NB4 (cell line): ENCODE measurements around the gene CDKN2B-AS1.

ENCODE experiments used
- DNase-seq: peaks from one replicate; pipeline ENCODE4 v3.0.0; 2010; ENCODE audit warnings: low read depth
- H3K4me3 ChIP-seq: one replicate; pipeline ENCODE4 v1.5.1; 2011; ENCODE audit warnings: mild to moderate bottlenecking, low read depth, low read length, moderate library complexity
- MAX ChIP-seq: IDR thresholded peaks from 2 replicates; pipeline ENCODE4 v1.6.1; 2011; ENCODE audit warnings: low read depth, low read length
- MYC ChIP-seq: IDR thresholded peaks from 2 replicates; pipeline ENCODE4 v1.6.1; 2011; ENCODE audit warnings: low read depth, low read length
- POLR2A ChIP-seq: IDR thresholded peaks from 2 replicates; pipeline ENCODE4 v1.6.1; 2011; ENCODE audit warnings: mild to moderate bottlenecking; ENCODE audit not compliant: insufficient read length; ENCODE audit errors: extremely low read depth
- TF ChIP-seq, protein P1 (sequence below): IDR thresholded peaks from one replicate; pipeline ENCODE4 v1.5.1; 2012; ENCODE audit warnings: low read depth, low read length

The CDKN2B-AS1 gene

DNA sequence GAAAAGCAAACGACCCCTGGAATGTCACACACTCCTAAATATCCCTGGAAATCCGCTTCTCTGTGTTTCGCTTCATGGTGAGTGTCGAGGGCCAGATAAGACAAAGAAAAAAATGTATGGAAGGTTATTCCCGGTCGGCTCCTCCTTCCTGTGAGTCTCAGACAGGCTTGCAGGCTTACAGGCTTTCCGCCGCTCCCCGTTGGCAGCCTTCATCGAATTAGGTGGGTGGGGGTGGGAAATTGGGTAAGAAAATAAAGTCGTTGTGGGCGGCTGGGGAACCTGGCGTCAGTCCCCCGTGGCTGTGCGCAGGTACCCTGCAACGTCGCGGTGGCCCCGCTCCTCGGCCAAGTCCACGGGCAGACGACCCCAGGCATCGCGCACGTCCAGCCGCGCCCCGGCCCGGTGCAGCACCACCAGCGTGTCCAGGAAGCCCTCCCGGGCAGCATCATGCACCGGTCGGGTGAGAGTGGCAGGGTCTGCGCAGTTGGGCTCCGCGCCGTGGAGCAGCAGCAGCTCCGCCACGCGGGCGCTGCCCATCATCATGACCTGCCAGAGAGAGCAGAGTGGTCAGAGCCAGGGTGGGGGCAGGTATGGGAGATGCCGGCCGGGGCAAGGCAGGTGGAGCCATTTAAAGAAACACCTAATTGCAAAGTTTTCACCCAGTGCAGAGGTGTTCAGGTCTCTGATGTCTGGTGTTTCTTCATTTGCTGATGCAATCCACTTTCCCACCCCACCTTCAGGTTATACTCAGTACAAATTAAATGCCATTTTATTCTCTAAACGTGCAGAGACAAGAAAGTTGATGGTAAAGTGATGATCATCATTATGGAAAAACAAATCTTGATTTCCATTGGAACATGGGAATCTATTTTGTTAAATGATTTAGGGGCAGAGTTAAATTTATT, 11.4 kb downstream of the CDKN2B-AS1 start:
- TF ChIP-seq MAX (no peak), POLR2A (no peak), MYC (no peak)
- TF ChIP-seq, protein P1, sequence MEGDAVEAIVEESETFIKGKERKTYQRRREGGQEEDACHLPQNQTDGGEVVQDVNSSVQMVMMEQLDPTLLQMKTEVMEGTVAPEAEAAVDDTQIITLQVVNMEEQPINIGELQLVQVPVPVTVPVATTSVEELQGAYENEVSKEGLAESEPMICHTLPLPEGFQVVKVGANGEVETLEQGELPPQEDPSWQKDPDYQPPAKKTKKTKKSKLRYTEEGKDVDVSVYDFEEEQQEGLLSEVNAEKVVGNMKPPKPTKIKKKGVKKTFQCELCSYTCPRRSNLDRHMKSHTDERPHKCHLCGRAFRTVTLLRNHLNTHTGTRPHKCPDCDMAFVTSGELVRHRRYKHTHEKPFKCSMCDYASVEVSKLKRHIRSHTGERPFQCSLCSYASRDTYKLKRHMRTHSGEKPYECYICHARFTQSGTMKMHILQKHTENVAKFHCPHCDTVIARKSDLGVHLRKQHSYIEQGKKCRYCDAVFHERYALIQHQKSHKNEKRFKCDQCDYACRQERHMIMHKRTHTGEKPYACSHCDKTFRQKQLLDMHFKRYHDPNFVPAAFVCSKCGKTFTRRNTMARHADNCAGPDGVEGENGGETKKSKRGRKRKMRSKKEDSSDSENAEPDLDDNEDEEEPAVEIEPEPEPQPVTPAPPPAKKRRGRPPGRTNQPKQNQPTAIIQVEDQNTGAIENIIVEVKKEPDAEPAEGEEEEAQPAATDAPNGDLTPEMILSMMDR: no peak
- H3K4me3 ChIP-seq: no peak overlapping the region
- DNase-seq: no peak

GRCh38 chr9:22008384-22008716, 13.8 kb downstream of the CDKN2B-AS1 start:
- H3K4me3 ChIP-seq: no peak overlapping the region
- TF ChIP-seq MYC (no peak), MAX (no peak), POLR2A (no peak)
- TF ChIP-seq, protein P1: no peak
- DNase-seq: no peak

DNA sequence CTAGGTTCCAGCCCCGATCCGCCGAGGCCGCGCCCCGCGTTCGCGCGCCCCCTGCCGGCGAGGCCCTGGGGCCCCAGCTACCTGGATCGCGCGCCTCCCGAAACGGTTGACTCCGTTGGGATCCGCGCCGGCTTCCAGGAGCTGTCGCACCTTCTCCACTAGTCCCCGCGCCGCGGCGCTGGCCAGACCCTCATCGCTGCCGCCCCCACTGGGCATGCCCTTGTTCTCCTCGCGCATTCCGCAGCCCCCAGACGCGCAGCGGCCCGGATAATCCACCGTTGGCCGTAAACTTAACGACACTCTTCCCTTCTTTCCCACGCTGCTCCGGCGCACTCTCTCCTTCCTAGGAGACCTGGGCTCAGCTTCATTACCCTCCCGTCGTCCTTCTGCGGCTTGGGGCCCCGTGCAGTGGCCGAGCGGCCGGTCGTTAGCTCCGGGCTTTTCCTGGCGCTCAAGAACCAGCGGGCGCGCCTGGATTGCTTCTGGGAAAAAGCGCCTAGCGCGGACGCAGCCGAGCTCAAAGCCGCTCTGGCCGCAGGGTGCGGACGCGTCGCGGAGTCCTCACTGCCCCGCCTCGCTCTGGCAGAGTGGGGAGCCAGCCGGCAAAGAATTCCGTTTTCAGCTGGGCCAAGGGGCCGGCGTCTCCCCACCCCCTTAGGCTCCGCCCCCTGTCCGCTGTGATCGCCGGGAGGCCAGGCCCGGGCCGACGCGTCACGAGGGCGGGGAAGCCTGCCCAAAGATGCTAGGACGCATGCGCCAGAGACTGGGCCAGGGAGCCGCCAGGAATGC, 14.3 kb downstream of the CDKN2B-AS1 start, which contains the start of gene CDKN2B:
Gene CDKN2B (minus strand): TSS at position 589 of the 789 bp plus-strand sequence. CDS start 352 bp downstream, at position 237.
- no peak for DNase-seq
- TF ChIP-seq MAX (no peak), MYC (no peak)
- H3K4me3 ChIP-seq: no peak within 1 kb of the TSS

DNA sequence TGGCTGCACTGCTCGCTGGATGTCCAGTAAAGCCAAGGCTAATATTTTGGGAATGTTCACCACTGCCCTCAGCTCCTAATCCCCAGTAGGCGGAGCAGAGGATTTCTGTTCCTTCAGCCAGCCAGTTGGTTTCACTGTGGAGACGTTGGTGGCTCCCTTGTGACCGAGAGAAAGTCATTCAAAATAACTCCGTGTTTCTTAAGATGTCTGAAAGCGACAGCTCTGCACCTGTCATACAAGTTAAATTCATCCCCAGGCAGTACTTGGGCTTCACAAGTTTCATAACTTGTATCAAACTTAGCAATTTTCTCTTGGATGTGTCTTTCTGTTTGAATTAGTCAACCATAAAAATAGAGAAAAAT, 14.9 kb downstream of the CDKN2B-AS1 start:
- DNase-seq: no peak
- no peak overlapping the region for H3K4me3 ChIP-seq
- TF ChIP-seq POLR2A (no peak), MAX (no peak), MYC (no peak)
- TF ChIP-seq, protein P1: no peak

DNA sequence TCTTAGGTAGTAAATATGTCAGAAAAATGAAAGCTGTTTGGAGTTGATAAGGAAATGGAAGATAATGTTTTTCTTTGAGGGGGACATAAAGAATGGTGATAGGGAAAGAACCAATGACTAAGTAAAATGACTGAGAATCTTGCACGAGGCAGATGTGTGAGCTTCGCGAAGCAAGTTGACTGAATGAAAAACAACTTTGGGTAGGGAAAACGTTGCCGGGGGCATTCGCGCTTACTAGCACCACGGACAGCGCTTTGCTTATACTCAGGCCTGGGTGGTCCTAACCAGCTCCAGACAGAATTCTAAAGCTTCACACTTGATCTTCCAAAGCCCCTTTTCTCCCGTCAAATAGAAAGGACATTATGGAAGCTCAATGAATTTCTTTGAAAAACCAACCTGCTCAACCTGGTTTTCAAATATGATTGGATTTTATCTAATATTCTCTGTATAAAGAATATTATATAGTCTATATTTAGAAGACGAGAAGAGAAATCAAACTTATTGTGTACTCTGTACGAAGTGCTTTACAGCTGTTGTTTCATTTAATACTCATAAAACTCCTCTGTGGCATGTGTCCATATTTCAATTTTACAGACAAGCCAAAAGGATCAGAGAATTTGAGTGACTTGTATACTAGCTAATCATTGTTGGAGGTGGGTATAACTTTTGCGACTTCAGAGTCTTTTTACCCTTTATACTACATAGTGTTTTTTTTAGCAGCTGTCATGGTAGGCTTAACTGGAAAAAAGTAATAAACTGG, 16.5 kb downstream of the CDKN2B-AS1 start:
- TF ChIP-seq POLR2A (no peak), MAX (no peak), MYC (no peak)
- TF ChIP-seq, protein P1: no peak
- no peak overlapping the region for H3K4me3 ChIP-seq
- no peak for DNase-seq
